A549 (cell line): ENCODE measurements around the gene OGFRL1.

Experiments
- CTCF ChIP-seq: fragments of >200 bp; sonication (Bioruptor Twin); formaldehyde crosslinking; IDR thresholded peaks from 3 replicates; pipeline ENCODE4 v1.5.1; 2016
- EP300 ChIP-seq, 2 experiments: fragments of >200 bp; sonication (Bioruptor Twin); formaldehyde crosslinking; IDR thresholded peaks; 2 replicates in 1 of 2; 3 replicates in 1 of 2; pipeline ENCODE4 v1.6.1; 2016 to 2017
- POLR2A ChIP-seq: IDR thresholded peaks from 2 replicates; pipeline ENCODE4 v1.6.1; 2012; ENCODE audit warnings: mild to moderate bottlenecking, low read length
- SMC3 ChIP-seq: fragments of >200 bp; sonication (Bioruptor Twin); formaldehyde crosslinking; IDR thresholded peaks from 3 replicates; pipeline ENCODE4 v1.6.1; 2018; ENCODE audit warnings: inconsistent platforms
- USF2 ChIP-seq: fragments of 450-650 bp; IDR thresholded peaks from 2 replicates; pipeline ENCODE4 v1.6.1; 2014; ENCODE audit warnings: antibody characterized with exemption

GRCh38 chr6:71289802-71290175 is 1.2 kb downstream of the OGFRL1 start:
- TF ChIP-seq POLR2A (no peak), EP300 (IDR thresholded peaks at IDR 0.05) (no peak), SMC3 (no peak), CTCF (no peak), USF2 (no peak)
